PC-3 (cell line): Measurements from ENCODE around the gene ATP2A1. TPM values are rescaled to one million over a fixed set of nuclear protein-coding genes. Genes with fewer than 3 reads are reported as not detected.

ENCODE experiments used
- ATAC-seq: fragments of 200-7000 bp; cut with Tn5 transposase; 2 replicates; pipeline ENCODE4 v1.9.1; 2020; ENCODE audit warnings: mild to moderate bottlenecking, moderate library complexity
- BruUV-seq: library from RNA; stranded (reverse); fragments of 400-500 nt; replicated peaks from 2 replicates; lab custom pipeline; 2021; lab: Mats Ljungman, UMichigan
- CTCF ChIA-PET: fragments of 300-600 bp; sonication (Branson Sonifier 250); formaldehyde crosslinking; loops from one replicate; lab custom pipeline; 2022; ENCODE audit warnings: antibody characterized with exemption; lab: Charles Lee
- POLR2A ChIA-PET: fragments of 300-600 bp; sonication (Branson Sonifier 250); formaldehyde crosslinking; loops from one replicate; lab custom pipeline; 2022; ENCODE audit warnings: antibody characterized with exemption; ENCODE audit not compliant: unreplicated experiment; lab: Charles Lee
- DNase-seq: peaks from one replicate; pipeline ENCODE4 v3.0.0-alpha.2; 2015
- H2AFZ ChIP-seq: fragments of 300-600 bp; sonication (generic); 2 replicates; pipeline ENCODE4 v1.6.0; 2016; ENCODE audit warnings: antibody characterized with exemption, low read length
- H3F3A ChIP-seq: fragments of 300-600 bp; sonication (generic); one replicate; pipeline ENCODE4 v1.6.0; 2017; ENCODE audit warnings: antibody characterized with exemption, low read length, control low read depth, mild to moderate bottlenecking; ENCODE audit not compliant: unreplicated experiment
- H3K27ac ChIP-seq: fragments of 300-600 bp; sonication (generic); 2 replicates; pipeline ENCODE4 v1.5.1; 2016; ENCODE audit warnings: mild to moderate bottlenecking, low read length
- H3K27me3 ChIP-seq: fragments of 300-600 bp; sonication (generic); 2 replicates; pipeline ENCODE4 v1.6.1; 2016; ENCODE audit warnings: low read length, mixed read lengths
- H3K36me3 ChIP-seq: fragments of 300-600 bp; sonication (generic); 2 replicates; pipeline ENCODE4 v1.6.1; 2016; ENCODE audit warnings: low read depth, mixed run types, low read length, mixed read lengths
- H3K4me1 ChIP-seq: fragments of 300-600 bp; sonication (generic); 2 replicates; pipeline ENCODE4 v1.5.1; 2016; ENCODE audit warnings: low read length; ENCODE audit not compliant: insufficient read depth
- H3K4me2 ChIP-seq: fragments of 300-600 bp; sonication (generic); 2 replicates; pipeline ENCODE4 v1.6.0; 2016; ENCODE audit warnings: low read length
- H3K4me3 ChIP-seq: fragments of 300-600 bp; sonication (generic); 2 replicates; pipeline ENCODE4 v1.5.1; 2016; ENCODE audit warnings: mild to moderate bottlenecking, low read length, mixed read lengths
- H3K79me2 ChIP-seq: fragments of 300-600 bp; sonication (generic); 2 replicates; pipeline ENCODE4 v1.6.1; 2017; ENCODE audit warnings: low read length, mixed read lengths
- H3K9ac ChIP-seq: fragments of 300-600 bp; sonication (generic); 2 replicates; pipeline ENCODE4 v1.6.0; 2016; ENCODE audit warnings: mild to moderate bottlenecking, low read length
- H3K9me2 ChIP-seq: fragments of 300-600 bp; sonication (generic); replicated peaks from 2 replicates; pipeline ENCODE4 v1.6.1; 2016; ENCODE audit warnings: mixed run types, low read length, mixed read lengths
- H3K9me3 ChIP-seq: fragments of 300-600 bp; sonication (generic); 2 replicates; pipeline ENCODE4 v1.6.1; 2016; ENCODE audit warnings: low read length, mixed read lengths
- H4K20me1 ChIP-seq: fragments of 300-600 bp; sonication (generic); 2 replicates; pipeline ENCODE4 v1.6.1; 2016; ENCODE audit warnings: low read length, mixed read lengths
- CTCF ChIP-seq: fragments of 300-600 bp; sonication (generic); conservative IDR thresholded peaks from 2 replicates; pipeline ENCODE4 v1.5.1; 2017; ENCODE audit warnings: antibody characterized with exemption, low read depth, mild to moderate bottlenecking, low read length
- EZH2 ChIP-seq: fragments of 300-600 bp; sonication (generic); IDR thresholded peaks from one replicate; pipeline ENCODE4 v1.6.1; 2017; ENCODE audit warnings: antibody characterized with exemption, mild to moderate bottlenecking, low read length; ENCODE audit not compliant: unreplicated experiment
- EZH2phosphoT487 ChIP-seq: fragments of 300-600 bp; sonication (generic); IDR thresholded peaks from 2 replicates; pipeline ENCODE4 v1.6.1; 2018; ENCODE audit warnings: mild to moderate bottlenecking, antibody characterized with exemption, low read length, borderline replicate concordance
- intact Hi-C: fragments of 100-400 bp; cut with micrococcal nuclease; formaldehyde crosslinking; loops from 2 replicates; pipeline ENCODE4 v1.9.0; 2023
- total RNA-seq: library from RNA; depleted of rRNA; stranded (reverse); fragments of >200 nt; gene quantifications from 2 replicates; pipeline ENCODE4 v1.2.3, GENCODE V29; 2014

Gene ATP2A1
- total RNA-seq, 1 experiment from 2014 or later = 0.87 TPM

- H3K9me3 ChIP-seq = no peaks in the 10 kb centered on the region
- no peaks in the 10 kb centered on the region for H3K36me3 ChIP-seq
- H4K20me1 ChIP-seq = no peaks in the 10 kb centered on the region
- no peak overlapping the region for H3K4me3 ChIP-seq
- no peaks in the 10 kb centered on the region for H3K9me2 ChIP-seq
- H3K9ac ChIP-seq = no peak overlapping the region
- POLR2A ChIA-PET = no interaction called here
- DNase-seq = no peak
- no peaks in the 10 kb centered on the region for H3F3A ChIP-seq
- H3K27me3 ChIP-seq = no peaks in the 10 kb centered on the region
- no peak for ATAC-seq
- TF ChIP-seq CTCF (no peak), EZH2 (no peak), EZH2phosphoT487 (no peak)
- intact Hi-C loops = no loop called here
- no peaks in the 10 kb centered on the region for H3K4me1 ChIP-seq
- H3K27ac ChIP-seq = no peak overlapping the region
- H2AFZ ChIP-seq = no peak overlapping the region
- no peaks in the 10 kb centered on the region for H3K79me2 ChIP-seq
- BruUV-seq = no TSS peak
- H3K4me2 ChIP-seq = no peak overlapping the region
- CTCF ChIA-PET = no interaction called here
Measured at GRCh38 chr16:28893291-28893690, 15.0 kb downstream of the ATP2A1 start.

DNA sequence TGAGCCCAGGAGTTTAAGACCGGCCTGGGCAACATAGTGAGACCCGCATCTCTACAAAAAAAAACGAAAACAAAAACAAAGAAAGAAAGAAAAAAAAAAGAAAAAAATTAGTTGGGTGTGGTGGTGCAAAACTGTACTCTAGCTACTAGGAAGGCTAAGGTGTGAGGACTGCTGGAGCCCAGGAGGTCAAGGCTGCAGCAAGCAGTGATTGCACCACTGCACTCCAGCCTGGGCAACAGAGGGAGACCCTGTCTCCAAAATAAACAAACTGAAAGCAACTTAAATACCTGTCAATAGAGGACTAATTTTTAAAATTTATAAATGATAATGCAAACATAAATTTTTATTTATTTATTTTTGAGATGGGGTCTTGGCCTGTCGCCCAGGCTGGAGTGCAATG is 17.3 kb downstream of the ATP2A1 start:
- no peak for ATAC-seq
- no peaks in the 10 kb centered on the region for H3K4me1 ChIP-seq
- BruUV-seq = no TSS peak
- H3K27ac ChIP-seq = no peak overlapping the region
- H3K4me3 ChIP-seq = no peak overlapping the region
- intact Hi-C loops = no loop called here
- no peak overlapping the region for H2AFZ ChIP-seq
- ChIA-PET CTCF (no interaction called here), POLR2A (no interaction called here)
- no peaks in the 10 kb centered on the region for H3K79me2 ChIP-seq
- no peak overlapping the region for H3K9ac ChIP-seq
- H3K36me3 ChIP-seq = no peaks in the 10 kb centered on the region
- H3K27me3 ChIP-seq = no peaks in the 10 kb centered on the region
- H3K9me3 ChIP-seq = no peaks in the 10 kb centered on the region
- H4K20me1 ChIP-seq = no peaks in the 10 kb centered on the region
- no peak for DNase-seq
- H3K9me2 ChIP-seq = no peaks in the 10 kb centered on the region
- no peak overlapping the region for H3K4me2 ChIP-seq
- TF ChIP-seq CTCF = no peak
- no peak for TF ChIP-seq EZH2phosphoT487
- no peak for TF ChIP-seq EZH2
- no peaks in the 10 kb centered on the region for H3F3A ChIP-seq

DNA sequence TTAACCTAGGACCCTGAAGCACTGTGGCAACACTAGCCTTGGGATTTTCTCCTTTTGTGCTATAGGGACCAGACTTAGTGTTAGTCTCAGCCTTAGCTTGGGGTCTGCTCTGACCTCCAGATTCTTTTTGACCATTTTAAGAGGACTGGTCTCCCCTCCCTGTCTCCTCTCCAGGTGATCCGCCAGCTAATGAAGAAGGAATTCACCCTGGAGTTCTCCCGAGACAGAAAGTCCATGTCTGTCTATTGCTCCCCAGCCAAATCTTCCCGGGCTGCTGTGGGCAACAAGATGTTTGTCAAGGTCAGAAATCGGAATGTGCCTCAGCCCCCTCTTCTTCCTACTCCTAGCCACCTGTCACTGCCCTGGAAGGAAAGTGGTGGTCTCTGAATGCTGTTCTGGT is 19.5 kb downstream of the ATP2A1 start:
- DNase-seq (peak; percentile 3), ATAC-seq (no peak)
- H3K4me2 ChIP-seq = no peak overlapping the region
- no peaks in the 10 kb centered on the region for H3K79me2 ChIP-seq
- POLR2A ChIA-PET = interaction anchor here (0.6 kb wide), 1 partner anchor 12 kb away, joined by 3 read pairs; no protein-coding TSS in a partner anchor
- no peaks in the 10 kb centered on the region for H3K4me1 ChIP-seq
- no peak overlapping the region for H3K27ac ChIP-seq
- H3K9ac ChIP-seq = no peak overlapping the region
- no TSS peak for BruUV-seq
- no peaks in the 10 kb centered on the region for H3F3A ChIP-seq
- no peaks in the 10 kb centered on the region for H4K20me1 ChIP-seq
- CTCF ChIA-PET = no interaction called here
- TF ChIP-seq EZH2 (no peak), CTCF (no peak)
- H3K36me3 ChIP-seq = no peaks in the 10 kb centered on the region
- intact Hi-C loops = no loop called here
- H3K9me2 ChIP-seq = no peaks in the 10 kb centered on the region
- H3K4me3 ChIP-seq = no peak overlapping the region
- H3K9me3 ChIP-seq = no peaks in the 10 kb centered on the region
- no peaks in the 10 kb centered on the region for H3K27me3 ChIP-seq
- no peak overlapping the region for H2AFZ ChIP-seq
